Non-pigmented ciliary epithelial cell (primary cell): ENCODE results near the gene NFATC2.

Experiments used
- DNase-seq: peaks from one replicate; pipeline ENCODE4 v3.0.0-alpha.2; 2010; ENCODE audit warnings: low read depth

NFATC2 gene

GRCh38 chr20:51429696-51430095, 112.8 kb downstream of the NFATC2 start:
- no peak for DNase-seq

- no peak for DNase-seq
Observed at GRCh38 chr20:51429144-51429482, 113.4 kb downstream of the NFATC2 start.

GRCh38 chr20:51428401-51429143, 113.9 kb downstream of the NFATC2 start:
- DNase-seq = no peak

- DNase-seq = no peak
Observed at GRCh38 chr20:51427651-51428291, 114.7 kb downstream of the NFATC2 start.

GRCh38 chr20:51426718-51427650, 115.5 kb downstream of the NFATC2 start:
- no peak for DNase-seq

- DNase-seq = no peak
Observed at GRCh38 chr20:51425347-51426106, 117.0 kb downstream of the NFATC2 start.

GRCh38 chr20:51424270-51425117, 118.0 kb downstream of the NFATC2 start:
- DNase-seq = no peak

GRCh38 chr20:51423810-51424209, 118.7 kb downstream of the NFATC2 start:
- DNase-seq = no peak

GRCh38 chr20:51423290-51423667, 119.2 kb downstream of the NFATC2 start:
- DNase-seq = no peak

- no peak for DNase-seq
Observed at GRCh38 chr20:51422514-51423289, 119.8 kb downstream of the NFATC2 start.

- DNase-seq = no peak
Observed at GRCh38 chr20:51420805-51421204, 121.7 kb downstream of the NFATC2 start.

GRCh38 chr20:51420111-51420510, 122.4 kb downstream of the NFATC2 start:
- DNase-seq = no peak

- no peak for DNase-seq
Observed at GRCh38 chr20:51419646-51420045, 122.9 kb downstream of the NFATC2 start.

- DNase-seq = no peak
Observed at GRCh38 chr20:51419231-51419630, 123.3 kb downstream of the NFATC2 start.

GRCh38 chr20:51418137-51418529, 124.4 kb downstream of the NFATC2 start:
- no peak for DNase-seq

- DNase-seq = no peak
Observed at GRCh38 chr20:51417250-51418136, 125.0 kb downstream of the NFATC2 start.

- no peak for DNase-seq
Observed at GRCh38 chr20:51416532-51417249, 125.8 kb downstream of the NFATC2 start.

GRCh38 chr20:51413857-51414256, 128.7 kb downstream of the NFATC2 start:
- DNase-seq = no peak
